Measurements from ENCODE around the gene PKP1. TPM values are rescaled to one million over a fixed set of nuclear protein-coding genes. Genes with fewer than 3 reads are reported as not detected.

The PKP1 gene
- total RNA-seq, 2 experiments from 2014 or later: not detected

DNA sequence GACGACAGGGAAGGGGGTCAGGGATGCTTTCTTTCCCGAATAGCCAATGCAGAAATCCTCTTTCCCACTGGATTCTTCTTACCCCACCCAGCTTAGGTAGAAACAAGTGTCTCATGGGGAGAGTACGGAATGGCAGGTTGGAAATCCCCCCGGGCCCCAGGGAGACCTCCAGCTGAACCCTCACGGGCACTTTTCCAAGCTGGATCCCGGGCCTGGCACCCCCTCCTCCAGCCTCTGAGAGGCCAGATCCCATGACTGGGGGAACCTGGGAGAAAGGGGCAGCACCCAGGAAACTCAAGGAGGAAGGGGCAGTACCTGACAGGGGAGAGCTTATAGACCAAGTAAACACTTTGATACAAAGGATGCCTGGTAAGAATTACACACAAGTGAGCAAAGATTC lies 1.3 kb downstream of the PKP1 start:
- Mint-ChIP-seq H3K27me3 (peaks cover 33% of the 10 kb centered on the region), H3K27ac (no peak overlapping the region), H3K4me1 (peaks cover 3% of the 10 kb centered on the region), H3K9me3 (ENCODE audit: low read depth) (no peaks in the 10 kb centered on the region), H3K36me3 (ENCODE audit: low read depth) (no peaks in the 10 kb centered on the region), H3K4me3 (no peak overlapping the region)
- CTCF ChIA-PET: no interaction called here
- intact Hi-C loops (cut with DNase I, micrococcal nuclease): no loop called here
- DNase-seq (no peak), ATAC-seq (no peak)
- POLR2A ChIA-PET: no interaction called here

DNA sequence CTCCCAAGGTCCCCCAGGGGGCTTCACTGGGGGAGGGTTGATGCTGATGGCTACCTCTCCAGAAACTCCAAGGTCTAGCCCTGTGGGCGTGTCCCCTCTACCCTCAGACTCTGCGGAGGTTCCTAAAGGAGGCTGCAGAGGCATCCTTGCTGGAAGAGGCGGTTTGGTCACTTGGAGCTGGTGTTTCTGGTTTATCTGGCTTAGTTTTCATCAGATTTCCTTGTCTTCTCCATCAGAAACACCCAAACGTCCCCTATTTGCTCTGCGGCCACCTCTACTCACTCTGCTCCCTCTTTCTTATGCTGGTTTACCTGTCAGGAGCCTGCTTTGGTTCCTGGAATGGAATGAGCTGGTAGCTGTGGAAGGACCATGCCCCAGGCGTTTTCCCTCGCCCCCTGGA lies 2.5 kb downstream of the PKP1 start:
- H3K4me1 Mint-ChIP-seq: peaks cover 3% of the 10 kb centered on the region
- no peaks in the 10 kb centered on the region for H3K9me3 Mint-ChIP-seq (ENCODE audit: low read depth)
- DNase-seq: no peak
- H3K4me3 Mint-ChIP-seq: no peak overlapping the region
- ATAC-seq: no peak
- peaks cover 36% of the 10 kb centered on the region for H3K27me3 Mint-ChIP-seq
- no peaks in the 10 kb centered on the region for H3K36me3 Mint-ChIP-seq (ENCODE audit: low read depth)
- intact Hi-C loops (cut with DNase I, micrococcal nuclease): no loop called here
- ChIA-PET POLR2A (no interaction called here), CTCF (interaction anchor here (0.6 kb wide), 1 partner anchor 10 kb away, joined by 3 read pairs; no protein-coding TSS in a partner anchor)
- no peak overlapping the region for H3K27ac Mint-ChIP-seq

DNA sequence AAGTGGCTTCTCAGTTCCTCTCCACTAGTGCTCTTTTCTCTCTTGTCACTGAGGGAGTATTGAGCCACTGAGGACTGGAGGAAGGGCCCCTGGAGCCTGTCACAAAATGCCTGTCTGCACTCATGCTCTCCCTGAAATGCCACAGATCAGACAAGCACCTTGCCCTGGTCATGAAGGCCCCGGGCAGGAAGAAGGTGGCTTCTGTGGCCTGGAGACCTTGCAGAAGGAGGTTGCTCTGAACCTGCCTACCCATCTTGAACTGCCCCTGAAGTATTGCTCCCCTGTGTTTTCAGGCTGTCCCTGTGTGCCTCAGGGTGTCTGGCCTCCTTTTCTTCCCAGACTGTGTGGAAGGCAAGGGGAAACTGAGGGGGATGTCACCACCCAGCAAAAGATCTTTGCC lies 3.1 kb downstream of the PKP1 start:
- Mint-ChIP-seq H3K4me1 (peaks cover 3% of the 10 kb centered on the region), H3K27me3 (peaks cover 36% of the 10 kb centered on the region), H3K4me3 (no peak overlapping the region), H3K27ac (no peak overlapping the region), H3K9me3 (ENCODE audit: low read depth) (no peaks in the 10 kb centered on the region), H3K36me3 (ENCODE audit: low read depth) (no peaks in the 10 kb centered on the region)
- intact Hi-C loops (cut with DNase I, micrococcal nuclease): no loop called here
- ATAC-seq (no peak), DNase-seq (no peak)
- ChIA-PET CTCF (no interaction called here), POLR2A (no interaction called here)

DNA sequence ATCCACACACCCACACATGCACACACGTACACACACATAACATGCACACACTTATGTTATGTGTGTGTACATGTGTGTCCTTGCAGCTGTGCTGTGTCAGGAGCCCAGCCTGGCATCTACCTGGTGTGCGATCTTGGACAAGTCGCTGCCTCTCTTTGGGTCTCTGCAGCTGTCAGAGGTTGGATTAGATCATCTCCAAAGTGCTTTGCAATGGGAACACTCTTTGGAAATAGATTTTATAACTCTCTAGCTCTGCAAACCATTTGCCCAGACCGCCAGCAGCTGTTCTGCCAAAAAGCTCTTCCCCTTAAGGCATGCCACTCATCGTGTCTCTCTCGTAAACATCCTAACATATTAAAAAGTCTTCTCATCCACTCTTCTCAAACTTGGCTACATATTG lies 4.7 kb downstream of the PKP1 start:
- DNase-seq (no peak), ATAC-seq (no peak)
- intact Hi-C loops (cut with DNase I, micrococcal nuclease): no loop called here
- H3K9me3 Mint-ChIP-seq (ENCODE audit: low read depth): no peaks in the 10 kb centered on the region
- no peak overlapping the region for H3K27ac Mint-ChIP-seq
- no peaks in the 10 kb centered on the region for H3K36me3 Mint-ChIP-seq (ENCODE audit: low read depth)
- peaks cover 26% of the 10 kb centered on the region for H3K27me3 Mint-ChIP-seq
- H3K4me3 Mint-ChIP-seq: no peak overlapping the region
- H3K4me1 Mint-ChIP-seq: peaks cover 1% of the 10 kb centered on the region
- CTCF ChIA-PET: no interaction called here
- POLR2A ChIA-PET: no interaction called here

DNA sequence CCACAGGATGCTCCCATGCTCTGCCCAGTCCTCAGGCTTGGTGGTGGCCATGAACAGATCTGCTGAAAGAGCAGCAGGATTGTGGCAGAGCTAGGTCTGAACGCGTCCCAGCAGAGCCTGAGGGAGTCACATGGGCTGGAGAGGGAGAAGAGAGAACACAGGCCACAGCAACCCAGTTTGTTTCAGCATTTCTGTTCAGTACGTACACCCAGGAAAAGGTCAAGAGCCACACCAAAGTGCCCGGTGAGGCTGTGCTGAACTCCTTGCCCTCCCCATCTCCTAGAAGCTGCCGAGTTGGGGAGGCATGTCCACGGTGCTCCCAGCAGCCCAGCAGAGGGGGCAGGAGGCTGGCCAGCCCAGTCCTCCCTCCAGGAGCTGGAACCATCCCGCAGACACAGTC lies 5.5 kb downstream of the PKP1 start:
- intact Hi-C loops (cut with DNase I, micrococcal nuclease): no loop called here
- DNase-seq (no peak), ATAC-seq (no peak)
- ChIA-PET POLR2A (no interaction called here), CTCF (interaction anchor here (0.6 to 1.3 kb wide), 2 partner anchors 11 to 111 kb away, joined by 3 read pairs; no protein-coding TSS in a partner anchor)
- Mint-ChIP-seq H3K36me3 (ENCODE audit: low read depth) (no peaks in the 10 kb centered on the region), H3K9me3 (ENCODE audit: low read depth) (no peaks in the 10 kb centered on the region), H3K27ac (no peak overlapping the region), H3K4me1 (no peaks in the 10 kb centered on the region), H3K27me3 (peaks cover 21% of the 10 kb centered on the region), H3K4me3 (no peak overlapping the region)

DNA sequence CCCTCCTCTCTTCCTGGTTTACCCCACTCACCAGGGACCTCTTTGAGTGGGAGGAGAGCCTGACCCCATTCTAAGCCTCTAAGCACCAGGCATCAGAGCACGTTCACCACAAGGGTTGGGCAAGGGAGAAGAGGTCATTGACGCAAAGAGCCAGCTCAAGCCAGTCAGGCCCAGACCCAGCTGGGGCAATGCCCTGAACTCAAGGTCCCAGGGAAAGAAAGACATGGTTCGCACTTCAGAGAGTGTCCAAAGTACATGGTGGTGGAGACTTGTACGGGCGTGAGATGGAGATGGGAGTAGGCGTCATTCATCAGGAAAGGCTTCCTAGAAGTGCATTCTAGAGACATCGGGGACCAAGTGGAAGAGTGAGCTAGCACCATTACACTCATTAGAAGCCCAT lies 7.2 kb downstream of the PKP1 start:
- Mint-ChIP-seq H3K27me3 (peaks cover 19% of the 10 kb centered on the region), H3K36me3 (ENCODE audit: low read depth) (no peaks in the 10 kb centered on the region), H3K4me1 (no peaks in the 10 kb centered on the region), H3K9me3 (ENCODE audit: low read depth) (no peaks in the 10 kb centered on the region), H3K27ac (no peak overlapping the region), H3K4me3 (no peak overlapping the region)
- DNase-seq (no peak), ATAC-seq (no peak)
- ChIA-PET POLR2A (no interaction called here), CTCF (no interaction called here)
- intact Hi-C loops (cut with DNase I, micrococcal nuclease): no loop called here

GRCh38 chr1:201291916-201292315 lies 8.6 kb downstream of the PKP1 start:
- Mint-ChIP-seq H3K4me1 (no peaks in the 10 kb centered on the region), H3K9me3 (ENCODE audit: low read depth) (no peaks in the 10 kb centered on the region), H3K27me3 (peaks cover 24% of the 10 kb centered on the region), H3K4me3 (no peak overlapping the region), H3K36me3 (ENCODE audit: low read depth) (no peaks in the 10 kb centered on the region), H3K27ac (no peak overlapping the region)
- POLR2A ChIA-PET: no interaction called here
- intact Hi-C loops (cut with DNase I, micrococcal nuclease): no loop called here
- CTCF ChIA-PET: interaction anchor here (0.6 kb wide), 1 partner anchor 156 kb away, joined by 3 read pairs; no protein-coding TSS in a partner anchor
- ATAC-seq (no peak), DNase-seq (no peak)

DNA sequence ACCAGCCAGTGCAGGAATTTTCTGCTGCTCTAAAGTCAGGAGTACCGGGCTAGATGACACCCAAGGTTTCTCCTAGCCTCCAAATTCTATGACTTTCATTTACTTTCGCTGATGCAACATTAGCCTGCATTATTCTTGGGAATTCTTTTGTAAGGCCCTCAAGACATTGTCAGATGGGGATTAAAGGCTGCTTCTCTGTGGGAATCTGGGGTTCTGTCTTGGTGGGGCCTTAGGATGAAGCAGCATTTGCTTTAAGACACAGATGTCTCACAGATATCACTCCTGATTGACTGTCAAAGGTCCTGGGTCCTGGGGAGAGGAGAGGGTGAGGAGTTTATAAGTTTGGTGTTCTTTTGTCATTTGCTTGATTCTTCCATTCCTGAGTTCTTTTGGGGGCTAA lies 11.6 kb downstream of the PKP1 start:
- no peak for ATAC-seq
- no peaks in the 10 kb centered on the region for H3K9me3 Mint-ChIP-seq (ENCODE audit: low read depth)
- H3K27ac Mint-ChIP-seq: no peak overlapping the region
- no peaks in the 10 kb centered on the region for H3K36me3 Mint-ChIP-seq (ENCODE audit: low read depth)
- intact Hi-C loops (cut with DNase I, micrococcal nuclease): no loop called here
- peaks cover 18% of the 10 kb centered on the region for H3K27me3 Mint-ChIP-seq
- CTCF ChIA-PET: interaction anchor here (0.7 kb wide), 1 partner anchor 20 kb away, joined by 3 read pairs; no protein-coding TSS in a partner anchor
- no peak overlapping the region for H3K4me3 Mint-ChIP-seq
- no peaks in the 10 kb centered on the region for H3K4me1 Mint-ChIP-seq
- POLR2A ChIA-PET: no interaction called here
- no peak for DNase-seq

- POLR2A ChIA-PET: no interaction called here
- Mint-ChIP-seq H3K27me3 (peaks cover 18% of the 10 kb centered on the region), H3K9me3 (ENCODE audit: low read depth) (no peaks in the 10 kb centered on the region), H3K27ac (no peak overlapping the region), H3K36me3 (ENCODE audit: low read depth) (no peaks in the 10 kb centered on the region), H3K4me1 (no peaks in the 10 kb centered on the region), H3K4me3 (no peak overlapping the region)
- ATAC-seq (no peak), DNase-seq (no peak)
- intact Hi-C loops (cut with DNase I, micrococcal nuclease): no loop called here
- CTCF ChIA-PET: interaction anchor here (0.7 kb wide), 1 partner anchor 20 kb away, joined by 3 read pairs; no protein-coding TSS in a partner anchor
Measured at GRCh38 chr1:201295346-201295745, 12.0 kb downstream of the PKP1 start.

- Mint-ChIP-seq H3K36me3 (ENCODE audit: low read depth) (no peaks in the 10 kb centered on the region), H3K4me1 (no peaks in the 10 kb centered on the region), H3K4me3 (no peak overlapping the region), H3K9me3 (ENCODE audit: low read depth) (no peaks in the 10 kb centered on the region), H3K27me3 (peaks cover 15% of the 10 kb centered on the region), H3K27ac (no peak overlapping the region)
- DNase-seq: no peak
- CTCF ChIA-PET: interaction anchor here (0.6 kb wide), 1 partner anchor 10 kb away, joined by 3 read pairs; no protein-coding TSS in a partner anchor
- intact Hi-C loops (cut with DNase I, micrococcal nuclease): no loop called here
- POLR2A ChIA-PET: no interaction called here
- no peak for ATAC-seq
Measured at GRCh38 chr1:201295861-201296260, 12.6 kb downstream of the PKP1 start.

DNA sequence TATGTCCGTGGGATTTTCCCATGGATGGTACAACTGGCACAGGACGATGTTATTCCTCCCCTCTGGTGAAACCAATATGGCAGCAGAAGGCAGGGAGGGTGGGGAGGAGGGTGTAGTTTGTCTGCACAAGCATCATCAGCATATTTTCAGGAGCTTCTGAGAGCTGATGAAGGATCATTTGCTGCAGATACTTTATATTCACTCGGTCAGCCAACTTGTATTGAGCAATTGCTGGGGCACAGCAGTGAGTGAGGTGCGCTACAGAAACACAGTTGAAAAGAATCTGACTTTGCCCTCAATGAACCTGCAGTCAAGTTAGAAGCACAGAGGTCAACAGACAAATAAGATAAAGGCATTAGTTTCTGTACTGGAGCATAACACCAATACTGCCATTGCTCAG lies 13.0 kb downstream of the PKP1 start:
- Mint-ChIP-seq H3K9me3 (ENCODE audit: low read depth) (no peaks in the 10 kb centered on the region), H3K27ac (no peak overlapping the region), H3K27me3 (peaks cover 16% of the 10 kb centered on the region), H3K4me3 (no peak overlapping the region), H3K4me1 (no peaks in the 10 kb centered on the region), H3K36me3 (ENCODE audit: low read depth) (no peaks in the 10 kb centered on the region)
- DNase-seq (no peak), ATAC-seq (no peak)
- POLR2A ChIA-PET: no interaction called here
- CTCF ChIA-PET: interaction anchor here (0.6 kb wide), 1 partner anchor 11 kb away, joined by 3 read pairs; no protein-coding TSS in a partner anchor
- intact Hi-C loops (cut with DNase I, micrococcal nuclease): no loop called here

GRCh38 chr1:201298396-201299381 lies 15.4 kb downstream of the PKP1 start:
- Mint-ChIP-seq H3K27ac (no peak overlapping the region), H3K9me3 (ENCODE audit: low read depth) (no peaks in the 10 kb centered on the region), H3K27me3 (peaks cover 17% of the 10 kb centered on the region), H3K4me1 (no peaks in the 10 kb centered on the region), H3K36me3 (ENCODE audit: low read depth) (no peaks in the 10 kb centered on the region), H3K4me3 (no peak overlapping the region)
- intact Hi-C loops (cut with DNase I, micrococcal nuclease): no loop called here
- CTCF ChIA-PET: interaction anchor here (1.4 kb wide), 1 partner anchor 9 kb away, joined by 3 read pairs; no protein-coding TSS in a partner anchor
- no peak for ATAC-seq
- POLR2A ChIA-PET: no interaction called here
- DNase-seq: no peak
